H1 (cell line): ENCODE results near the gene TMUB1. TPM values are rescaled to one million over a fixed set of nuclear protein-coding genes. Genes with fewer than 3 reads are reported as not detected.

Experiments used
- CTCF ChIA-PET: fragments of 300-600 bp; sonication (Branson Sonifier 250); formaldehyde crosslinking; loops from one replicate; lab custom pipeline; 2021; ENCODE audit not compliant: partially characterized antibody; lab: Charles Lee
- POLR2A ChIA-PET: fragments of 300-600 bp; sonication (Branson Sonifier 250); formaldehyde crosslinking; loops from one replicate; lab custom pipeline; 2021; ENCODE audit warnings: inconsistent platforms; ENCODE audit not compliant: partially characterized antibody; lab: Charles Lee
- DNase-seq, 2 experiments: peaks; one replicate each; pipeline versions ENCODE4 v3.0.0 to v3.0.0-alpha.2; 2010 to 2022; ENCODE audit warnings: low spot score in 2 of 2, low read depth in 1 of 2, mixed read lengths in 1 of 2
- FAIRE-seq: peaks from 2 replicates; lab custom pipeline; 2011; peaks lifted over from hg19 to GRCh38; lab: Jason Lieb, UNC
- H2AFZ ChIP-seq: 2 replicates; pipeline ENCODE4 v1.8.1; 2012; ENCODE audit warnings: low read length, inconsistent platforms
- H2AK5ac ChIP-seq: 2 replicates; pipeline ENCODE4 v1.6.1; 2013; ENCODE audit warnings: low read depth, low read length
- H2BK120ac ChIP-seq: replicated peaks from 2 replicates; pipeline ENCODE3; 2013; ENCODE audit warnings: low read depth, low read length, inconsistent platforms
- H2BK12ac ChIP-seq: 2 replicates; pipeline ENCODE4 v1.6.1; 2013; ENCODE audit warnings: low read depth, low read length
- H2BK15ac ChIP-seq: 2 replicates; pipeline ENCODE4 v1.6.1; 2013; ENCODE audit warnings: low read length
- H2BK20ac ChIP-seq: 2 replicates; pipeline ENCODE4 v1.6.1; 2013; ENCODE audit warnings: low read length
- H2BK5ac ChIP-seq: 2 replicates; pipeline ENCODE4 v1.6.1; 2013; ENCODE audit warnings: low read depth, low read length
- H3K14ac ChIP-seq: 2 replicates; pipeline ENCODE4 v1.6.1; 2013; ENCODE audit warnings: inconsistent platforms; ENCODE audit not compliant: insufficient read length
- H3K18ac ChIP-seq: 2 replicates; pipeline ENCODE4 v1.6.1; 2013; ENCODE audit warnings: low read length; ENCODE audit errors: extremely low read depth
- H3K23ac ChIP-seq: 2 replicates; pipeline ENCODE4 v1.6.1; 2013; ENCODE audit warnings: inconsistent platforms; ENCODE audit not compliant: insufficient read length
- H3K23me2 ChIP-seq: 2 replicates; pipeline ENCODE4 v1.6.1; 2013; ENCODE audit warnings: low read depth, low read length
- H3K27ac ChIP-seq: 2 replicates; pipeline ENCODE4 v1.6.1; 2011; ENCODE audit warnings: low read depth, low read length, inconsistent platforms
- H3K27me3 ChIP-seq, 4 experiments: replicated peaks in 1 of 4; 1 replicate in 1 of 4; 2 replicates in 3 of 4; pipeline versions ENCODE4 v1.6.1 to v1.8.1; 2011 to 2013; ENCODE audit warnings: low read length in 3 of 4, mild to moderate bottlenecking in 3 of 4, inconsistent platforms in 2 of 4, mixed read lengths in 2 of 4, moderate library complexity in 1 of 4; ENCODE audit not compliant: control insufficient read depth in 3 of 4, insufficient read depth in 3 of 4; ENCODE audit errors: extremely low read depth in 1 of 4
- H3K36me3 ChIP-seq, 4 experiments: 2 replicates each; pipeline versions ENCODE4 v1.6.1 to v1.8.1; 2011 to 2013; ENCODE audit warnings: mild to moderate bottlenecking in 4 of 4, low read length in 3 of 4, moderate library complexity in 2 of 4, control low read depth in 1 of 4, inconsistent platforms in 1 of 4; ENCODE audit not compliant: insufficient read depth in 4 of 4, control insufficient read depth in 2 of 4
- H3K4ac ChIP-seq: replicated peaks from 2 replicates; pipeline ENCODE3; 2013; ENCODE audit warnings: low read length, low read depth, mixed read lengths, inconsistent platforms; ENCODE audit not compliant: insufficient read length
- H3K4me1 ChIP-seq, 4 experiments: replicated peaks in 1 of 4; 1 replicate in 1 of 4; 2 replicates in 3 of 4; pipeline versions ENCODE4 v1.6.1 to v1.8.1; 2011 to 2013; ENCODE audit warnings: low read length in 3 of 4, inconsistent platforms in 2 of 4, mixed read lengths in 1 of 4; ENCODE audit not compliant: insufficient read depth in 4 of 4, control insufficient read depth in 3 of 4
- H3K4me2 ChIP-seq, 2 experiments: 2 replicates each; pipeline versions ENCODE4 v1.6.1 to v1.8.1; 2011 to 2013; ENCODE audit warnings: low read depth in 2 of 2, low read length in 2 of 2, control low read depth in 1 of 2, inconsistent platforms in 1 of 2, mild to moderate bottlenecking in 1 of 2; ENCODE audit not compliant: insufficient read depth in 1 of 2
- H3K4me3 ChIP-seq, 4 experiments: fragments of 200-600, 300-600 bp in 1 of 4; sonication (generic), shearing (Covaris generic), sonication (Bioruptor Twin) in 1 of 4; 2 replicates each; pipeline versions ENCODE4 v1.5.1 to v1.8.1; 2011 to 2016; ENCODE audit warnings: low read length in 4 of 4, low read depth in 3 of 4, control low read depth in 2 of 4, inconsistent platforms in 2 of 4, mild to moderate bottlenecking in 2 of 4, mixed read lengths in 1 of 4, moderate library complexity in 1 of 4; ENCODE audit not compliant: insufficient read depth in 2 of 4; ENCODE audit errors: extremely low read depth in 1 of 4
- H3K56ac ChIP-seq: replicated peaks from 2 replicates; pipeline ENCODE3; 2013; ENCODE audit warnings: low read depth, mild to moderate bottlenecking, mixed read lengths, low read length, inconsistent platforms; ENCODE audit not compliant: insufficient read length
- H3K79me1 ChIP-seq: 2 replicates; pipeline ENCODE4 v1.6.1; 2013; ENCODE audit warnings: low read depth, low read length, control low read depth
- H3K79me2 ChIP-seq, 2 experiments: 2 replicates each; pipeline versions ENCODE4 v1.6.1 to v1.8.1; 2012 to 2013; ENCODE audit warnings: low read length in 2 of 2, mild to moderate bottlenecking in 2 of 2, inconsistent platforms in 1 of 2; ENCODE audit not compliant: insufficient read depth in 2 of 2, control insufficient read depth in 1 of 2
- H3K9ac ChIP-seq, 4 experiments: replicated peaks in 1 of 4; 1 replicate in 1 of 4; 2 replicates in 3 of 4; pipeline versions ENCODE4 v1.6.1 to v1.8.1; 2011 to 2013; ENCODE audit warnings: low read depth in 3 of 4, low read length in 3 of 4, control low read depth in 2 of 4, mild to moderate bottlenecking in 2 of 4, moderate library complexity in 2 of 4, inconsistent platforms in 1 of 4; ENCODE audit errors: extremely low read depth in 1 of 4
- H3K9me3 ChIP-seq, 2 experiments: 2 replicates each; pipeline versions ENCODE4 v1.6.1 to v1.8.1; 2012 to 2013; ENCODE audit warnings: mild to moderate bottlenecking in 2 of 2, moderate library complexity in 2 of 2, control low read depth in 1 of 2, inconsistent platforms in 1 of 2, low read depth in 1 of 2, low read length in 1 of 2, mixed read lengths in 1 of 2; ENCODE audit not compliant: insufficient read depth in 2 of 2
- H4K20me1 ChIP-seq, 2 experiments: replicated peaks in 1 of 2; 2 replicates each; pipeline versions ENCODE3 to v1.8.1; 2011 to 2013; ENCODE audit warnings: inconsistent platforms in 2 of 2, low read length in 2 of 2, mild to moderate bottlenecking in 1 of 2; ENCODE audit not compliant: insufficient read depth in 2 of 2, control insufficient read depth in 1 of 2
- H4K5ac ChIP-seq: 2 replicates; pipeline ENCODE4 v1.6.1; 2013; ENCODE audit warnings: low read length, low read depth, mixed read lengths, inconsistent platforms; ENCODE audit not compliant: insufficient read length
- H4K8ac ChIP-seq: 2 replicates; pipeline ENCODE4 v1.8.0; 2013; ENCODE audit warnings: mild to moderate bottlenecking, moderate library complexity, low read length, inconsistent platforms; ENCODE audit not compliant: insufficient read depth; ENCODE audit errors: extremely low read depth
- H4K91ac ChIP-seq: replicated peaks from 2 replicates; pipeline ENCODE3; 2013; ENCODE audit warnings: low read length, mixed read lengths, inconsistent platforms; ENCODE audit not compliant: insufficient read length
- BACH1 ChIP-seq: IDR thresholded peaks from 2 replicates; pipeline ENCODE4 v1.6.1; 2012; ENCODE audit warnings: low read length, improper control_type of control experiment
- BRCA1 ChIP-seq: IDR thresholded peaks from 2 replicates; pipeline ENCODE4 v1.6.1; 2012; ENCODE audit warnings: low read depth, low read length, improper control_type of control experiment
- CBX8 ChIP-seq: fragments of 300-800, 300-1000 bp; sonication (generic); IDR thresholded peaks from 2 replicates; pipeline ENCODE4 v1.7.1; 2016; ENCODE audit warnings: low read depth, low read length, borderline replicate concordance
- CHD2 ChIP-seq: IDR thresholded peaks from 2 replicates; pipeline ENCODE4 v1.6.1; 2012; ENCODE audit warnings: low read length, improper control_type of control experiment
- CTBP2 ChIP-seq: IDR thresholded peaks from 2 replicates; pipeline ENCODE4 v1.7.0; 2011; ENCODE audit warnings: borderline replicate concordance, mild to moderate bottlenecking, moderate library complexity, mixed read lengths, low read length; ENCODE audit not compliant: insufficient read depth, insufficient read length
- KDM1A ChIP-seq: fragments of 200-600, 300-600 bp; sonication (generic); IDR thresholded peaks from 2 replicates; pipeline ENCODE4 v1.7.1; 2016; ENCODE audit warnings: mild to moderate bottlenecking, low read length, borderline replicate concordance
- KDM4A ChIP-seq: IDR thresholded peaks from one replicate; pipeline ENCODE4 v1.7.1; 2012; ENCODE audit warnings: low read depth, mild to moderate bottlenecking, moderate library complexity, low read length, inconsistent platforms; ENCODE audit not compliant: severe bottlenecking
- MAFK ChIP-seq: IDR thresholded peaks from 2 replicates; pipeline ENCODE4 v1.6.1; 2012; ENCODE audit warnings: low read depth, mild to moderate bottlenecking, improper control_type of control experiment, low read length
- POU5F1 ChIP-seq: IDR thresholded peaks from 2 replicates; pipeline ENCODE4 v1.6.1; 2011; ENCODE audit warnings: low read depth, mild to moderate bottlenecking, low read length, moderate library complexity
- RFX5 ChIP-seq: IDR thresholded peaks from 2 replicates; pipeline ENCODE4 v1.6.1; 2011; ENCODE audit warnings: low read depth, low read length, improper control_type of control experiment, borderline replicate concordance
- SAP30 ChIP-seq: fragments of 300-600 bp; sonication (generic); IDR thresholded peaks from 2 replicates; pipeline ENCODE4 v1.7.1; 2012; ENCODE audit warnings: low read length, moderate library complexity, mild to moderate bottlenecking, inconsistent platforms; ENCODE audit not compliant: insufficient read depth, insufficient replicate concordance
- SP1 ChIP-seq: IDR thresholded peaks from 2 replicates; pipeline ENCODE4 v1.6.1; 2011; ENCODE audit warnings: low read depth, low read length
- TAF7 ChIP-seq: optimal IDR thresholded peaks from 2 replicates; pipeline ENCODE3; 2011; ENCODE audit warnings: low read depth, mild to moderate bottlenecking, inconsistent platforms, low read length, moderate library complexity, borderline replicate concordance
- WGBS, 2 experiments: shearing (Covaris generic) in 1 of 2; methylation state at CpG; one replicate each; pipeline versions ENCODE4 v1.1.6 to v1.1.7; 2013 to 2015; ENCODE audit warnings: low lambda C conversion rate in 2 of 2, mixed read lengths in 2 of 2, inconsistent platforms in 1 of 2, low coverage in 1 of 2, missing lambda C conversion rate in 1 of 2; ENCODE audit not compliant: insufficient replicate concordance in 2 of 2, insufficient coverage in 1 of 2, insufficient read length in 1 of 2; ENCODE audit errors: extremely low coverage in 1 of 2, missing lambda C conversion rate in 1 of 2; 5-methylcytosine and 5-hydroxymethylcytosine counted together
- polyA plus RNA-seq, 7 experiments: library from polyadenylated mRNA; depleted of rRNA in 3 of 7; stranded (reverse) in 5 of 7; unstranded in 2 of 7; fragments of >200 nt in 5 of 7; fragments of 200-250 nt in 2 of 7; gene quantifications; 1 replicate in 5 of 7; 2 replicates in 1 of 7; 4 replicates in 1 of 7; pipeline versions ENCODE4 v1.2.1 to v1.2.3, GENCODE V29; 2011 to 2013; ENCODE audit warnings: missing spikeins in 2 of 7, mixed read lengths in 2 of 7
- total RNA-seq: library from RNA; stranded (reverse); fragmentation: NEBNext Ultra II Directional; extraction: Animal tissue kit (Norgen Biotek cat#: 25700); gene quantifications from 2 replicates; pipeline ENCODE4 v1.2.1, GENCODE V29; 2021

TMUB1 gene
- total and polyA plus RNA-seq, 2 of the 8 experiments (the other 6 are each of a cell fraction or from before 2014, with no cell fraction given) = 41.4 to 56.2 TPM

DNA sequence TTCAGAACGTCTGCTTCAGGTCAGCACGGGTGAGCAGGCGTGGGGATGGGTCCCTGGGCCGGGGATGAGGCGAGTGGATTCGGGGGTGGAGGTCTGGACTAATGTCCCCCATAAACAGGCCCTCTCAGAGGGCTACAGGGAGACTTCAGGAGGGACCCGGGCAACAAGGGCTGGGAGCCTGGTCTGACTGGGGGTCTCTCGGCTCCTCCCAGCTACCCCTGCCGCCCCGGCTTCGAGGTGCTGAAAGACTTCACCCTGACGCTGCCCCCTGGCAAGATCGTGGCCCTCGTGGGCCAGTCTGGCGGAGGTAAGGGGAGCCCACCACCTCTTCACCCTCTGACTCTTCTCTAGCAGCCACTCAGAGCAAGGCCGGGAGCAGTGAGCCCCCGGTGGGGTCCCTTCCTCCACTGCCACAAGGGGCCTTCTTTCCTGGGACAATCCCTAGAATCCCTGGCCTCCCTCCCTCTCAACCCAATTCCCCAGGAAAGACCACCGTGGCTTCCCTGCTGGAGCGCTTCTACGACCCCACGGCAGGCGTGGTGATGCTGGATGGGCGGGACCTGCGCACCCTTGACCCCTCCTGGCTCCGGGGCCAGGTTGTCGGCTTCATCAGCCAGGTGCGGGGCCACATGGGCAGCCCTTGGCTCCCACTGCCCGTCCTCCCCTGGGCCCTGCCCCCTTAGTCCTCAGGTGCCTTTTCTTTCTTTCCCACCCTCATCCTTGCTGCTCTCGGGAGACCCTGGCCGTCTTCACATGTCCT is 42.5 kb downstream of the TMUB1 start:
- Histone ChIP-seq H3K27ac (no peak overlapping the region), H2AFZ (no peak overlapping the region), H3K36me3 (no peaks in the 10 kb centered on the region; a peak in 1 of 8 replicates), H4K5ac (no peak overlapping the region), H3K23ac (no peak overlapping the region), H4K20me1 (peaks cover 0 to 5% of the 10 kb centered on the region in 2 experiments), H3K4me3 (no peak overlapping the region), H3K9me3 (no peaks in the 10 kb centered on the region), H3K79me2 (no peaks in the 10 kb centered on the region), H3K79me1 (no peaks in the 10 kb centered on the region), H2BK5ac (no peak overlapping the region), H3K14ac (no peak overlapping the region), H2AK5ac (no peak overlapping the region), H2BK120ac (no peak overlapping the region), H3K4ac (no peak overlapping the region), H2BK12ac (no peak overlapping the region), H3K4me2 (no peak overlapping the region), H3K4me1 (no peaks in the 10 kb centered on the region), H2BK15ac (no peak overlapping the region), H2BK20ac (no peak overlapping the region), H3K18ac (no peak overlapping the region), H3K56ac (no peak overlapping the region), H3K27me3 (no peaks in the 10 kb centered on the region; a peak in 1 of 7 replicates), H4K91ac (no peak overlapping the region), H3K9ac (no peak overlapping the region), H4K8ac (no peak overlapping the region; the same call in 1 of the 2 replicates), H3K23me2 (no peaks in the 10 kb centered on the region)
- WGBS, 2 experiments = 93% methylated on average over 30 of the region's 30 CpGs; no CpG with 5 or more reads in 1 of the 2 experiments
- CTCF ChIA-PET = interaction anchor here (1.0 to 2.2 kb wide), 5 partner anchors 8 to 70 kb away, joined by 3 to 6 read pairs (median 6); partner anchors contain the start of gene CDK5
- DNase-seq (no peak), FAIRE-seq (no peak)
- POLR2A ChIA-PET = interaction anchor here (0.6 to 1.8 kb wide), 3 partner anchors 36 to 168 kb away, joined by 3 to 4 read pairs (median 3); no protein-coding TSS in a partner anchor
- TF ChIP-seq RFX5 (no peak), SP1 (no peak), POU5F1 (no peak), KDM4A (no peak), BRCA1 (no peak), SAP30 (no peak), CHD2 (no peak), MAFK (no peak), BACH1 (no peak), TAF7 (no peak), KDM1A (no peak), CBX8 (no peak), CTBP2 (no peak)
